Stomach (tissue), 9 donors: ENCODE data around the gene VWF. TPM values are rescaled to one million over a fixed set of nuclear protein-coding genes. Genes with fewer than 3 reads are reported as not detected.

Source experiments
- DNase-seq, 2 donors: peaks; one replicate each; pipeline versions ENCODE4 v3.0.0 to v3.0.0-alpha.2; 2013 to 2019
- H3K27ac ChIP-seq, 5 donors: fragments of 200-600 bp in 4 of 5; sonication (generic) in 4 of 5; one replicate each; pipeline ENCODE4 v1.5.1; 2013 to 2019; ENCODE audit warnings: mild to moderate bottlenecking in 1 of 5, moderate library complexity in 1 of 5
- H3K27me3 ChIP-seq, 3 donors: fragments of 200-600 bp; sonication (generic); one replicate each; pipeline ENCODE4 v1.5.1; 2017 to 2019; ENCODE audit warnings: mixed run types in 1 of 3
- H3K36me3 ChIP-seq, 4 donors: fragments of 200-600 bp; sonication (generic); 1 replicate in 3 of 4; 2 replicates in 1 of 4; pipeline ENCODE4 v1.5.1; 2016 to 2019
- H3K4me1 ChIP-seq, 4 donors: fragments of 200-600 bp; sonication (generic); one replicate each; pipeline ENCODE4 v1.5.1; 2016 to 2019
- H3K4me3 ChIP-seq, 4 donors: fragments of 200-600 bp; sonication (generic) in 3 of 4; one replicate each; pipeline ENCODE4 v1.5.1; 2016 to 2019; ENCODE audit warnings: mild to moderate bottlenecking in 1 of 4
- H3K9me3 ChIP-seq, 4 donors: fragments of 200-600 bp; sonication (generic); one replicate each; pipeline ENCODE4 v1.5.1; 2016 to 2019
- EP300 ChIP-seq: sonication (generic); formaldehyde crosslinking; IDR thresholded peaks from one replicate; pipeline ENCODE4 v1.6.1; 2017; ENCODE audit warnings: antibody characterized with exemption
- POLR2A ChIP-seq, 4 donors: fragments of 450-650 bp; IDR thresholded peaks; one replicate each; pipeline ENCODE4 v1.6.1; 2016; ENCODE audit warnings: antibody characterized with exemption in 4 of 4, control low read depth in 2 of 4, mild to moderate bottlenecking in 1 of 4, moderate library complexity in 1 of 4
- POLR2AphosphoS5 ChIP-seq, 3 donors: sonication (generic); formaldehyde crosslinking; IDR thresholded peaks; one replicate each; pipeline ENCODE4 v1.6.1; 2016; ENCODE audit warnings: antibody characterized with exemption in 3 of 3
- WGBS, 5 donors: extraction: QIAGEN DNeasy Blood & Tissue Kit in 3 of 5; methylation state at CpG; one replicate each; pipeline versions ENCODE4 v1.1.5 to v1.1.7; 2013 to 2018; 5-methylcytosine and 5-hydroxymethylcytosine counted together
- intact Hi-C: fragments of 100-400 bp; cut with DNase I; formaldehyde crosslinking; loops from one replicate; pipeline ENCODE4 v1.15.1; 2023; ENCODE audit warnings: low total_unique reads
- polyA plus RNA-seq, 3 donors: library from polyadenylated mRNA; stranded (reverse); fragments of 200-250 nt; gene quantifications; one replicate each; pipeline ENCODE4 v1.2.3, GENCODE V29; 2013
- total RNA-seq, 5 donors: library from RNA; depleted of rRNA; stranded (reverse); fragments of >200 nt; gene quantifications; one replicate each; pipeline versions ENCODE4 v1.1.0 to v1.2.3, GENCODE V29; 2014 to 2016
- TF ChIP-seq, protein P1 (sequence below), 7 experiments: fragments of 450-650 bp in 4 of 7; fragments of 200-600 bp in 3 of 7; sonication (generic) in 3 of 7; IDR thresholded peaks; one replicate each; pipeline ENCODE4 v1.5.1; 2016 to 2019; ENCODE audit warnings: antibody characterized with exemption in 7 of 7, control low read depth in 2 of 7, mild to moderate bottlenecking in 1 of 7
- donor health status: healthy with polysubstance abuse.
- donor health status: Bipolar disorder and iron deficiency.
- donor health status: healthy.

Gene VWF
- total and polyA plus RNA-seq, 8 donors, result 3.1 to 103 (median 50.2) TPM

DNA sequence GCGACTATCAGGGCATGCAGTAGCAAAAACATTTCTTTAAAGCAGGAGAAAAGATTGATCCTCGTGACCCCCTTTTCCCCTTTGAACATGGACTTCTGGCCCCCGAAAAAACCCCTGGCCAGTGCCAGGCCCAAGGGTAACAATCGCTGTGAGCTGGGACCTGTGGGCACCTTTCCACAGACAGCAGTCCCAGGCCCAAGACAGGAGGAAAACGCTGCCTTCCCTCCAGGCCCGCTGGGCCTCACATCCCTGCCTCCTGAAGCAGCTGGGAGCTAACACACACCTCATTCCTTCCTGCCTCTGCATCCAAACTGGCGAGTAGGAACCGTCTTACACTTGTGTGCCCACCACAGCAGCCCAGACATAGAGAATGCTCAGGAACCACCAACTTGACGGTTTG, 1.2 kb downstream of the VWF start:
- Histone ChIP-seq H3K4me3 (peak overlapping the region; percentile 11 to 23 (median 18)), H3K27ac (peak overlapping the region; percentile 36 to 63 (median 57)), H3K4me1 (no peaks in the 10 kb centered on the region), H3K27me3 (no peaks in the 10 kb centered on the region), H3K9me3 (no peaks in the 10 kb centered on the region), H3K36me3 (no peaks in the 10 kb centered on the region)
- TF ChIP-seq, protein P1, sequence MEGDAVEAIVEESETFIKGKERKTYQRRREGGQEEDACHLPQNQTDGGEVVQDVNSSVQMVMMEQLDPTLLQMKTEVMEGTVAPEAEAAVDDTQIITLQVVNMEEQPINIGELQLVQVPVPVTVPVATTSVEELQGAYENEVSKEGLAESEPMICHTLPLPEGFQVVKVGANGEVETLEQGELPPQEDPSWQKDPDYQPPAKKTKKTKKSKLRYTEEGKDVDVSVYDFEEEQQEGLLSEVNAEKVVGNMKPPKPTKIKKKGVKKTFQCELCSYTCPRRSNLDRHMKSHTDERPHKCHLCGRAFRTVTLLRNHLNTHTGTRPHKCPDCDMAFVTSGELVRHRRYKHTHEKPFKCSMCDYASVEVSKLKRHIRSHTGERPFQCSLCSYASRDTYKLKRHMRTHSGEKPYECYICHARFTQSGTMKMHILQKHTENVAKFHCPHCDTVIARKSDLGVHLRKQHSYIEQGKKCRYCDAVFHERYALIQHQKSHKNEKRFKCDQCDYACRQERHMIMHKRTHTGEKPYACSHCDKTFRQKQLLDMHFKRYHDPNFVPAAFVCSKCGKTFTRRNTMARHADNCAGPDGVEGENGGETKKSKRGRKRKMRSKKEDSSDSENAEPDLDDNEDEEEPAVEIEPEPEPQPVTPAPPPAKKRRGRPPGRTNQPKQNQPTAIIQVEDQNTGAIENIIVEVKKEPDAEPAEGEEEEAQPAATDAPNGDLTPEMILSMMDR (IDR thresholded peaks at IDR 0.05), result no peak
- TF ChIP-seq POLR2AphosphoS5 (IDR thresholded peaks at IDR 0.05) (no peak), EP300 (no peak)
- no peak for DNase-seq
- intact Hi-C loops, result no loop called here
- WGBS, 5 donors, result 75 to 85% (median 80%) methylated on average over 7 to 9 of the region's 9 CpGs

GRCh38 chr12:6122201-6122600, 2.3 kb downstream of the VWF start:
- TF ChIP-seq, protein P1 (IDR thresholded peaks at IDR 0.05), result no peak
- no peak for TF ChIP-seq EP300
- TF ChIP-seq POLR2AphosphoS5 (IDR thresholded peaks at IDR 0.05), result no peak
- no peak for TF ChIP-seq POLR2A (IDR thresholded peaks at IDR 0.05)
- Histone ChIP-seq H3K27me3 (no peaks in the 10 kb centered on the region), H3K27ac (peak overlapping the region in 3 of 5 donors; percentile 44 to 63 (median 57)), H3K4me3 (peak overlapping the region in 3 of 4 donors; percentile 6 to 20 (median 15)), H3K9me3 (no peaks in the 10 kb centered on the region), H3K36me3 (no peaks in the 10 kb centered on the region), H3K4me1 (no peaks in the 10 kb centered on the region)
- intact Hi-C loops, result no loop called here
- WGBS, 5 donors, result 80 to 93% (median 90%) methylated on average over 4 of the region's 4 CpGs
- DNase-seq, result no peak

DNA sequence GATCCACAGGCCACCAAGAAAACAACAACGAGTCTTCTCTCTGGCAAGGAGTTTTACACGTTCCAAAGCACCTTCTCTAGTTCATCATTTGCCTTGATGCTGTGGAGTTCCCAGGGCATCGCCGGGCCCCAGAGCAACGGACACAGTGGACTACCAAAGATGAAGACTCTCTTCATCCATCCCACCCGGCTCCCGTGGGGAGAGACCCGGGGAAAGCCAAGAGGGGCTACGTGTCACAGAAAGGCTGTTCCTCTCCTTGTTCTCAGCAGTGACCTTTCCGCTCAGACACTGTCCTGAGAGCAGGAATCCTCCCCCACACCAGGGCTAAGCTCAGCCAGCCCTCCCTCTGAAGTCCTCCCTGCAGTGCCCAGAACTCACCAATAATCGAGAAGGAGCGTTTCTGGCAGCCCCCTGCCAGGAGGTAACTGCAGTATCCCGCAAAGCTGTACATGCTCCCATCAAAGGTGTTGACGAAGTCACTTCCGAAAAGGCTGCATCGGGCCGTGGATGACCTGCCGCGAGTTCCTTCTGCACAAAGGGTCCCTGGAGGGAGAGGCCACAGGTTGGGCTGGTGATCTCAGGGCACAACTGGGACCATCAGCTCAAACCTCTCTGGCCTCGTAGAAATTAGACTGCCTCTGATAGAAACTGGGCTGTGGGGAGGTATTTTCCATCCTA, 3.5 kb downstream of the VWF start:
- H3K4me1 ChIP-seq, result no peaks in the 10 kb centered on the region
- H3K27me3 ChIP-seq, result no peaks in the 10 kb centered on the region
- intact Hi-C loops, result no loop called here
- TF ChIP-seq, protein P1 (IDR thresholded peaks at IDR 0.05), result no peak
- TF ChIP-seq EP300, result no peak
- no peak for TF ChIP-seq POLR2A (IDR thresholded peaks at IDR 0.05)
- no peak for TF ChIP-seq POLR2AphosphoS5 (IDR thresholded peaks at IDR 0.05)
- no peaks in the 10 kb centered on the region for H3K9me3 ChIP-seq
- whole genome bisulfite sequencing, 5 donors, result 80 to 89% (median 86%) methylated on average over 18 to 20 of the region's 20 CpGs
- peak overlapping the region in 2 of 5 donors; percentile 37 to 63 for H3K27ac ChIP-seq
- H3K4me3 ChIP-seq, result peak overlapping the region in 2 of 4 donors; percentile 9 to 12
- no peaks in the 10 kb centered on the region for H3K36me3 ChIP-seq
- no peak for DNase-seq

GRCh38 chr12:6118891-6119568, 5.4 kb downstream of the VWF start:
- intact Hi-C loops, result no loop called here
- no peaks in the 10 kb centered on the region for H3K9me3 ChIP-seq
- H3K4me1 ChIP-seq, result no peaks in the 10 kb centered on the region
- 75 to 80% (median 77%) methylated on average over 9 of the region's 9 CpGs for WGBS, 5 donors
- peak overlapping the region in 4 of 5 donors; percentile 21 to 63 (median 33) for H3K27ac ChIP-seq
- TF ChIP-seq, protein P1 (IDR thresholded peaks at IDR 0.05), result no peak
- TF ChIP-seq EP300 (no peak), POLR2A (IDR thresholded peaks at IDR 0.05) (no peak), POLR2AphosphoS5 (IDR thresholded peaks at IDR 0.05) (no peak)
- DNase-seq, result no peak
- H3K36me3 ChIP-seq, result no peaks in the 10 kb centered on the region
- H3K27me3 ChIP-seq, result no peaks in the 10 kb centered on the region
- no peak overlapping the region for H3K4me3 ChIP-seq
